Measurements from ENCODE around the gene MRPL41.
A peak's percentile ranks its signal among the peaks of the same experiment; 100 is the strongest.

The MRPL41 gene

DNA sequence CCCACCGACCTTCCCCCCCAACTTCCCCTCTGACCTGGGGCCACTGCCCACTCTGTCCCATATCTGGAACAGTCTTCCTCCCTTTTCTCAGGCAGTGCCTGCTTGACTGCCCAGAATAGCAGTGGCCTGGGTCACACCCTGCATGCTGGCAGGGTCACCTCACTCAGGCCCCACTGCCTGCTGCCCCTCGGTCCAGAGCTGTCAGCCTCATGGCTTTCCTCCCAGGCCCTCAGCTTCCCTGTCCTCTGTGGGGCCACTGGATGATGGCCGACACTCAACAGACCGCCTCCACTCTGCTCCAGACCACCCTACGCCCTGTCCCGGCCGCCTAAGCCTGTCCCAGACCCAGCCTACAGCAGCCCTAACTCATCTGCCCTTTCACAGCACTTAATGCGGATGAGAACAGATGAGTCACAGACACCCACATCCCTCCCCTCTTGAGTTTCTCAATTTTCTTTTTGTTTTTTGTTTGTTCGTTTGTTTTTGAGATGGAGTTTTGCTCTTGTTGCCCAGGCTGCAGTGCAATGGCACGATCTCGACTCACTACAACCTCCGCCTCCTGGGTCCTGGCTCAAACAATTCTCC lies 7.4 kb upstream of the MRPL41 start:
- Histone ChIP-seq H4K8ac (ENCODE audit: low read length) (no peak overlapping the region), H2BK5ac (ENCODE audit: low read depth, low read length, poor library complexity, severe bottlenecking) (no peak overlapping the region), H3K27me3 (ENCODE audit: control insufficient read depth in 1 of 2, insufficient read depth in 1 of 2, low read length in 2 of 2) (no peaks in the 10 kb centered on the region), H3K79me1 (replicated peaks; ENCODE audit: low read length, poor library complexity, severe bottlenecking) (no peaks in the 10 kb centered on the region), H3K4me2 (ENCODE audit: low read length, poor library complexity, severe bottlenecking) (no peak overlapping the region), H2BK15ac (ENCODE audit: low read depth, poor library complexity, severe bottlenecking) (peak overlapping the region; percentile 29), H3K4ac (ENCODE audit: low read depth in 1 of 2, low read length in 2 of 2) (peak overlapping the region in 1 of 2 experiments; percentile 40), H3K4me3 (ENCODE audit: insufficient read depth in 1 of 2, low read depth in 1 of 2, low read length in 2 of 2) (peak overlapping the region in 1 of 2 experiments; percentile 60), H2BK120ac (ENCODE audit: low read depth, low read length) (no peak overlapping the region), H3K4me1 (ENCODE audit: control insufficient read depth, insufficient read depth, low read depth, low read length) (no peaks in the 10 kb centered on the region), H3K23ac (ENCODE audit: low read length in 2 of 2) (no peak overlapping the region), H4K91ac (ENCODE audit: low read length) (peak overlapping the region; percentile 48), H2AFZ (ENCODE audit: low read depth, low read length) (no peak overlapping the region), H3K27ac (ENCODE audit: low read length, poor library complexity, severe bottlenecking) (no peak overlapping the region), H3K14ac (ENCODE audit: low read length in 2 of 2) (no peak overlapping the region), H3K9me3 (ENCODE audit: control insufficient read depth, low read length) (no peaks in the 10 kb centered on the region), H3K36me3 (ENCODE audit: control insufficient read depth in 1 of 2, insufficient read depth in 2 of 2, low read depth in 1 of 2, low read length in 2 of 2) (peaks cover 0 to 33% of the 10 kb centered on the region in 2 experiments), H2AK5ac (ENCODE audit: low read length, severe bottlenecking) (no peak overlapping the region), H3K9ac (ENCODE audit: low read length) (peak overlapping the region; percentile 88), H2BK12ac (ENCODE audit: low read length in 2 of 2) (peak overlapping the region in 1 of 2 experiments; percentile 59), H3K18ac (ENCODE audit: low read depth in 1 of 2, low read length in 2 of 2) (no peak overlapping the region)
- peak; percentile 76 for DNase-seq
- 68% methylated on average over 11 of the region's 12 CpGs for WGBS

DNA sequence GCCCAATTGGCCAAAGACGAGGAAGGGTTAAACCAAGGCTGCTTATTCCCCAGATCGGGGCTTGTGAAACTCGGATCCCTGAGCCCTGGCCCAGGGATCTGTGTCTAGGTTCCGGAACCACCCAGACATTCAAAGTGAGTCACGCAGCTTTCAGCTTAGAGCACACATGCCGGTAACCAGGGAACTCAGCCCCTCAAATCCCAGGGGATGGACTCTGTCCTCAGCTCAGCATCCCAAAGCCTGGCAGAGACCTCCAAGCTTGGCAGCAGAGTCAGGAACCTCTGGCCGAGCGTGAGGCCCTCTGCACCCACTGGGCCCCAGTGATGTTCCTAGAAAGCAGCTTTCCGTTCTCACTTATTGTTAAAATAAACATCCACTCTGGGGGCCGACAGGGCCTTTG lies 6.6 kb upstream of the MRPL41 start:
- WGBS = 87% methylated on average over 8 of the region's 10 CpGs

DNA sequence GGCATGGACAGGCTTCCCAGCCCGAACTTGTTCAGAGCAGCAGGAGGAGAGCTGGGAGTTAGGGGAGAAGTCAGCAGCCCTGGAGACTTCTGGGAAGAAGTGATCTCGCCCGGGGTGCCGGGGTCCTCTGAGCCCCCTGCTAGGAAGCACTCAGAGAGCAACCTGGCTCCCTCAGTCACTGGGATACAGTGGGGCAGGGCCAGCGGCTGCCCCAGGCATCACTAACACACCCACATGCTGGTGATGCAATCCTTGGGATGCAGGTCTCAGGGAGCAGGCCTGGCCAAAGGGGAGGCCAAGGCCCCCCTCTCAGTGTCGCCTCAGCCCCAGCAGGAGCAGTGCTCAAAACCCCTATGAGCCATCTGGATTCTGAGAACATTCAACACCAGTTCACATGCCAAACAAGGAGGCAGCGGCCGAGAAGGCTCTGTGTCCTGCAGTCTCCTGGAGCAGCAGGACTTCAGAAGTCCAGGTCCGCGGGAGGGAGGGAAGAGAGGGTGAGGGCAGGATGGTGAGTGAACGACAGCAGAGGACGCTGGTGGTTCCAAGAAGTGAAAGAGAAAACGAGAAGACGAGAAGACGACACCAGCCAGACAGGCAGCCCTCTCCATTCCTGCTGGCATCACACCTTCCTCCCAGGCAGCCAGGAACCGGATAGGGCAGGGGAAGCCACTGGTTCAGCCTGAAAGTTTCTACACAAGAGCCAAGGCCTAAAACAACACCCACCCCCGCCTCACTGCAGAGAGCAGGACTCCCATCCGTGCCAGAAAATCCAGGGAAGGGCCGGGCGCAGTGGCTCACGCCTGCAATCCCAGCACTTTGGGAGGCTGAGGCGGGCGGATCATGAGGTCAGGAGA lies 3.8 kb upstream of the MRPL41 start:
- no peak overlapping the region for H3K23ac ChIP-seq (ENCODE audit: low read length in 2 of 2)
- no peak overlapping the region for H4K91ac ChIP-seq (ENCODE audit: low read length)
- H3K18ac ChIP-seq (ENCODE audit: low read depth in 1 of 2, low read length in 2 of 2) = no peak overlapping the region
- no peak overlapping the region for H2BK120ac ChIP-seq (ENCODE audit: low read depth, low read length)
- no peak overlapping the region for H3K14ac ChIP-seq (ENCODE audit: low read length in 2 of 2)
- H3K36me3 ChIP-seq (ENCODE audit: control insufficient read depth in 1 of 2, insufficient read depth in 2 of 2, low read depth in 1 of 2, low read length in 2 of 2) = peaks cover 0 to 22% of the 10 kb centered on the region in 2 experiments
- no peak overlapping the region for H3K9ac ChIP-seq (ENCODE audit: low read length)
- H2BK5ac ChIP-seq (ENCODE audit: low read depth, low read length, poor library complexity, severe bottlenecking) = no peak overlapping the region
- H2BK15ac ChIP-seq (ENCODE audit: low read depth, poor library complexity, severe bottlenecking) = no peak overlapping the region
- H3K4me1 ChIP-seq (ENCODE audit: control insufficient read depth, insufficient read depth, low read depth, low read length) = peaks cover 15% of the 10 kb centered on the region
- WGBS = 93% methylated on average over 22 of the region's 23 CpGs
- no peak overlapping the region for H2AFZ ChIP-seq (ENCODE audit: low read depth, low read length)
- H2AK5ac ChIP-seq (ENCODE audit: low read length, severe bottlenecking) = no peak overlapping the region
- H4K8ac ChIP-seq (ENCODE audit: low read length) = no peak overlapping the region
- no peaks in the 10 kb centered on the region for H3K79me1 ChIP-seq (replicated peaks; ENCODE audit: low read length, poor library complexity, severe bottlenecking)
- no peaks in the 10 kb centered on the region for H3K9me3 ChIP-seq (ENCODE audit: control insufficient read depth, low read length)
- no peak overlapping the region for H2BK12ac ChIP-seq (ENCODE audit: low read length in 2 of 2)
- no peak overlapping the region for H3K4ac ChIP-seq (ENCODE audit: low read depth in 1 of 2, low read length in 2 of 2)
- no peaks in the 10 kb centered on the region for H3K27me3 ChIP-seq (ENCODE audit: control insufficient read depth in 1 of 2, insufficient read depth in 1 of 2, low read length in 2 of 2)
- no peak overlapping the region for H3K4me2 ChIP-seq (ENCODE audit: low read length, poor library complexity, severe bottlenecking)
- H3K27ac ChIP-seq (ENCODE audit: low read length, poor library complexity, severe bottlenecking) = no peak overlapping the region
- DNase-seq = no peak
- no peak overlapping the region for H3K4me3 ChIP-seq (ENCODE audit: insufficient read depth in 1 of 2, low read depth in 1 of 2, low read length in 2 of 2)

More for the DNA sequence above, 6.6 kb upstream of the MRPL41 start:
- H3K36me3 ChIP-seq (ENCODE audit: control insufficient read depth in 1 of 2, insufficient read depth in 2 of 2, low read depth in 1 of 2, low read length in 2 of 2) = peaks cover 0 to 33% of the 10 kb centered on the region in 2 experiments
- no peak overlapping the region for H3K27ac ChIP-seq (ENCODE audit: low read length, poor library complexity, severe bottlenecking)
- peaks cover 3% of the 10 kb centered on the region for H3K4me1 ChIP-seq (ENCODE audit: control insufficient read depth, insufficient read depth, low read depth, low read length)
- H3K18ac ChIP-seq (ENCODE audit: low read depth in 1 of 2, low read length in 2 of 2) = no peak overlapping the region
- H3K9ac ChIP-seq (ENCODE audit: low read length) = peak overlapping the region; percentile 88
- H3K23ac ChIP-seq (ENCODE audit: low read length in 2 of 2) = no peak overlapping the region
- no peak overlapping the region for H2AFZ ChIP-seq (ENCODE audit: low read depth, low read length)
- no peak overlapping the region for H2BK15ac ChIP-seq (ENCODE audit: low read depth, poor library complexity, severe bottlenecking)
- no peaks in the 10 kb centered on the region for H3K27me3 ChIP-seq (ENCODE audit: control insufficient read depth in 1 of 2, insufficient read depth in 1 of 2, low read length in 2 of 2)
- H4K91ac ChIP-seq (ENCODE audit: low read length) = no peak overlapping the region
- H3K4ac ChIP-seq (ENCODE audit: low read depth in 1 of 2, low read length in 2 of 2) = no peak overlapping the region
- H2BK5ac ChIP-seq (ENCODE audit: low read depth, low read length, poor library complexity, severe bottlenecking) = no peak overlapping the region
- no peak overlapping the region for H2AK5ac ChIP-seq (ENCODE audit: low read length, severe bottlenecking)
- DNase-seq = peak; percentile 73
- no peak overlapping the region for H2BK12ac ChIP-seq (ENCODE audit: low read length in 2 of 2)
- H3K14ac ChIP-seq (ENCODE audit: low read length in 2 of 2) = no peak overlapping the region
- no peak overlapping the region for H2BK120ac ChIP-seq (ENCODE audit: low read depth, low read length)
- H3K9me3 ChIP-seq (ENCODE audit: control insufficient read depth, low read length) = no peaks in the 10 kb centered on the region
- peak overlapping the region in 1 of 2 experiments; percentile 60 for H3K4me3 ChIP-seq (ENCODE audit: insufficient read depth in 1 of 2, low read depth in 1 of 2, low read length in 2 of 2)
- H3K4me2 ChIP-seq (ENCODE audit: low read length, poor library complexity, severe bottlenecking) = no peak overlapping the region
- H4K8ac ChIP-seq (ENCODE audit: low read length) = no peak overlapping the region
- no peaks in the 10 kb centered on the region for H3K79me1 ChIP-seq (replicated peaks; ENCODE audit: low read length, poor library complexity, severe bottlenecking)

DNA sequence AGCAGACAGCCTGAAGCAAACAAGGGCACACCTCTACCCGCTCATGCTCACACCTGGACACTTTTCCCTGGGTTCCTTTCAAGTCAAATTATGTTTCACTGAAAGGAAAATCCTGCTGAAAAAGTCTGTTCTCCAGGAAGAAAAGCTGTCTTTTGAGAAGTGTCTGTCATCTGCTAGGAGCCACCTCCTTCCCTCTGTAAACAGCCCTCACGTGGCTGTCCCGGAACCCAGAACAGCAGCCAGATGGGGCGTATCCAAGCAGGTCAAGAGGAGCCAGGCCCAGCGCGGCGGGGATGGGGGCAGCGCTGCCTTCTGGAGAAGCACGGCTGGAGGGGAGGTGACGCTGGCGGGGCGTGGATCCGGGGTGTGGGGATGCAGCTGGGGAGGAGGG lies 1.5 kb upstream of the MRPL41 start, which contains the start of gene PNPLA7:
Gene PNPLA7 (minus strand): TSS at position 172 of the 391 bp plus-strand sequence. CDS start 205 bp downstream, outside the sequence.
- Histone ChIP-seq H3K9ac (ENCODE audit: low read length) (peak within 1 kb of the TSS; percentile 78), H3K18ac (ENCODE audit: low read depth in 1 of 2, low read length in 2 of 2) (peak within 1 kb of the TSS; percentile 84), H3K79me1 (replicated peaks; ENCODE audit: low read length, poor library complexity, severe bottlenecking) (peaks cover 5% of the 10 kb centered on the region), H3K4me1 (ENCODE audit: control insufficient read depth, insufficient read depth, low read depth, low read length) (peaks cover 15% of the 10 kb centered on the region), H4K91ac (ENCODE audit: low read length) (peak within 1 kb of the TSS; percentile 92), H3K4me2 (ENCODE audit: low read length, poor library complexity, severe bottlenecking) (peak within 1 kb of the TSS; percentile 95), H3K27ac (ENCODE audit: low read length, poor library complexity, severe bottlenecking) (no peak within 1 kb of the TSS), H2BK5ac (ENCODE audit: low read depth, low read length, poor library complexity, severe bottlenecking) (peak within 1 kb of the TSS; percentile 1), H2BK12ac (ENCODE audit: low read length in 2 of 2) (peak within 1 kb of the TSS; percentile 38 to 92), H2AK5ac (ENCODE audit: low read length, severe bottlenecking) (no peak within 1 kb of the TSS), H3K27me3 (ENCODE audit: control insufficient read depth in 1 of 2, insufficient read depth in 1 of 2, low read length in 2 of 2) (no peaks in the 10 kb centered on the region), H4K8ac (ENCODE audit: low read length) (peak within 1 kb of the TSS; percentile 90), H2BK120ac (ENCODE audit: low read depth, low read length) (peak within 1 kb of the TSS; percentile 92), H3K36me3 (ENCODE audit: control insufficient read depth in 1 of 2, insufficient read depth in 2 of 2, low read depth in 1 of 2, low read length in 2 of 2) (peaks cover 12 to 32% of the 10 kb centered on the region in 2 experiments), H3K4ac (ENCODE audit: low read depth in 1 of 2, low read length in 2 of 2) (peak within 1 kb of the TSS; percentile 79 to 89), H3K9me3 (ENCODE audit: control insufficient read depth, low read length) (no peaks in the 10 kb centered on the region), H3K14ac (ENCODE audit: low read length in 2 of 2) (peak within 1 kb of the TSS in 1 of 2 experiments; percentile 89), H3K23ac (ENCODE audit: low read length in 2 of 2) (no peak within 1 kb of the TSS), H2AFZ (ENCODE audit: low read depth, low read length) (peak within 1 kb of the TSS; percentile 46), H2BK15ac (ENCODE audit: low read depth, poor library complexity, severe bottlenecking) (peak within 1 kb of the TSS; percentile 63), H3K4me3 (ENCODE audit: insufficient read depth in 1 of 2, low read depth in 1 of 2, low read length in 2 of 2) (peak within 1 kb of the TSS; percentile 69 to 74)
- WGBS = 11% methylated on average over 13 of the region's 13 CpGs
- DNase-seq = peak; percentile 90
